HepG2 (cell line): ENCODE data around the gene GGT1. TPM values are rescaled to one million over a fixed set of nuclear protein-coding genes. Genes with fewer than 3 reads are reported as not detected.

Source experiments
- HES4 ChIP-seq: sonication (generic); formaldehyde crosslinking; IDR thresholded peaks from 2 replicates; pipeline ENCODE4 v1.9.0; 2021; ENCODE audit warnings: mild to moderate bottlenecking, missing genetic modification reagents, borderline replicate concordance
- NRL ChIP-seq: sonication (generic); formaldehyde crosslinking; IDR thresholded peaks from 2 replicates; pipeline ENCODE4 v1.5.0; 2020; ENCODE audit warnings: missing genetic modification reagents, mild to moderate bottlenecking, moderate library complexity, borderline replicate concordance
- PRMT3 ChIP-seq: sonication (generic); formaldehyde crosslinking; IDR thresholded peaks from 2 replicates; pipeline ENCODE4 v1.8.1; 2022; ENCODE audit warnings: low read depth, mild to moderate bottlenecking, moderate library complexity, missing genetic modification reagents, borderline replicate concordance
- RBM22 ChIP-seq: fragments of 200-400 bp; formaldehyde crosslinking; optimal IDR thresholded peaks from 2 replicates; pipeline ENCODE3; 2017; ENCODE audit warnings: mild to moderate bottlenecking, low read length, moderate library complexity
- SIX4 ChIP-seq: sonication (generic); formaldehyde crosslinking; IDR thresholded peaks from 2 replicates; pipeline ENCODE4 v1.4.0; 2020; ENCODE audit warnings: missing genetic modification reagents
- SKI ChIP-seq: fragments of 450-650 bp; IDR thresholded peaks from one replicate; pipeline ENCODE4 v1.6.1; 2018; ENCODE audit warnings: mild to moderate bottlenecking; ENCODE audit not compliant: partially characterized antibody
- SMARCC2 ChIP-seq: fragments of 450-650 bp; IDR thresholded peaks from 2 replicates; pipeline ENCODE4 v1.6.1; 2017; ENCODE audit warnings: antibody characterized with exemption, mild to moderate bottlenecking
- ZFP90 ChIP-seq: sonication (generic); formaldehyde crosslinking; IDR thresholded peaks from 2 replicates; pipeline ENCODE4 v1.8.0; 2022; ENCODE audit warnings: missing genetic modification reagents, mild to moderate bottlenecking, inconsistent platforms, borderline replicate concordance
- ZNF180 ChIP-seq: sonication (generic); formaldehyde crosslinking; IDR thresholded peaks from 2 replicates; pipeline ENCODE4 v1.4.0; 2020; ENCODE audit warnings: low read depth, missing genetic modification reagents, borderline replicate concordance
- ZNF232 ChIP-seq: sonication (generic); formaldehyde crosslinking; IDR thresholded peaks from 2 replicates; pipeline ENCODE4 v1.4.0; 2020; ENCODE audit warnings: missing genetic modification reagents, borderline replicate concordance
- ZNF24 ChIP-seq: fragments of 450-650 bp; IDR thresholded peaks from 2 replicates; pipeline ENCODE4 v1.6.1; 2017; ENCODE audit warnings: antibody characterized with exemption, mild to moderate bottlenecking
- ZNF292 ChIP-seq: sonication (generic); formaldehyde crosslinking; IDR thresholded peaks from 2 replicates; pipeline ENCODE4 v1.8.1; 2022; ENCODE audit warnings: mild to moderate bottlenecking, low read depth, missing genetic modification reagents, borderline replicate concordance
- ZNF484 ChIP-seq: sonication (generic); formaldehyde crosslinking; IDR thresholded peaks from 2 replicates; pipeline ENCODE4 v1.5.1; 2020; ENCODE audit warnings: mild to moderate bottlenecking, low read depth, missing genetic modification reagents, borderline replicate concordance
- ZNF530 ChIP-seq: sonication (generic); formaldehyde crosslinking; IDR thresholded peaks from 2 replicates; pipeline ENCODE4 v1.5.0; 2020; ENCODE audit warnings: low read depth, mild to moderate bottlenecking, missing genetic modification reagents
- ZNF550 ChIP-seq: sonication (generic); formaldehyde crosslinking; IDR thresholded peaks from 2 replicates; pipeline ENCODE4 v1.4.0; 2020; ENCODE audit warnings: mild to moderate bottlenecking, missing genetic modification reagents, borderline replicate concordance
- ZNF563 ChIP-seq: sonication (generic); formaldehyde crosslinking; IDR thresholded peaks from 2 replicates; pipeline ENCODE4 v1.8.0; 2022; ENCODE audit warnings: mild to moderate bottlenecking, moderate library complexity, missing genetic modification reagents
- ZNF629 ChIP-seq: sonication (generic); formaldehyde crosslinking; conservative IDR thresholded peaks from 2 replicates; pipeline ENCODE4 v1.5.0; 2020; ENCODE audit warnings: missing genetic modification reagents
- ZNF747 ChIP-seq: sonication (generic); formaldehyde crosslinking; IDR thresholded peaks from 2 replicates; pipeline ENCODE4 v1.8.1; 2023; ENCODE audit warnings: missing genetic modification reagents, mild to moderate bottlenecking, borderline replicate concordance
- ZNF776 ChIP-seq: sonication (generic); formaldehyde crosslinking; IDR thresholded peaks from 2 replicates; pipeline ENCODE4 v1.4.0; 2020; ENCODE audit warnings: mild to moderate bottlenecking, missing genetic modification reagents
- ZNF850 ChIP-seq: sonication (generic); formaldehyde crosslinking; conservative IDR thresholded peaks from 2 replicates; pipeline ENCODE4 v1.9.0; 2021; ENCODE audit warnings: mild to moderate bottlenecking, missing genetic modification reagents
- polyA plus RNA-seq, 8 experiments: library from polyadenylated mRNA; depleted of rRNA in 3 of 8; stranded (reverse) in 7 of 8; unstranded in 1 of 8; fragments of >200 nt; fragmentation: Illumina TruSeq in 4 of 8; extraction: Trizol in 4 of 8; gene quantifications; 2 replicates each; pipeline versions ENCODE4 v1.2.1 to v1.2.3, GENCODE V29; 2011 to 2016; ENCODE audit warnings: low read depth in 4 of 8, missing spikeins in 1 of 8, mixed read lengths in 1 of 8; ENCODE audit not compliant: insufficient read depth in 1 of 8
- total RNA-seq, 5 experiments: library from RNA; depleted of rRNA; stranded (reverse); fragments of >200 nt; fragmentation: Illumina TruSeq; extraction: Trizol; gene quantifications; 2 replicates each; pipeline ENCODE4 v1.2.3, GENCODE V29; 2016; ENCODE audit warnings: low read depth in 1 of 5
- TF ChIP-seq, protein P1 (sequence below): sonication (generic); formaldehyde crosslinking; IDR thresholded peaks from 2 replicates; pipeline ENCODE4 v1.4.0; 2020; ENCODE audit warnings: missing genetic modification reagents, borderline replicate concordance
- TF ChIP-seq, protein P2 (sequence below): sonication (generic); formaldehyde crosslinking; IDR thresholded peaks from 2 replicates; pipeline ENCODE4 v1.4.0; 2020; ENCODE audit warnings: missing genetic modification reagents
- TF ChIP-seq, protein P3 (sequence below): sonication (generic); formaldehyde crosslinking; IDR thresholded peaks from 2 replicates; pipeline ENCODE4 v1.8.0; 2022; ENCODE audit warnings: missing genetic modification reagents, mild to moderate bottlenecking, inconsistent platforms, borderline replicate concordance

GGT1 gene
- total and polyA plus RNA-seq, 2 of the 13 experiments (the other 11 are each of a cell fraction or from before 2014, with no cell fraction given): 29.9 to 103 TPM

DNA sequence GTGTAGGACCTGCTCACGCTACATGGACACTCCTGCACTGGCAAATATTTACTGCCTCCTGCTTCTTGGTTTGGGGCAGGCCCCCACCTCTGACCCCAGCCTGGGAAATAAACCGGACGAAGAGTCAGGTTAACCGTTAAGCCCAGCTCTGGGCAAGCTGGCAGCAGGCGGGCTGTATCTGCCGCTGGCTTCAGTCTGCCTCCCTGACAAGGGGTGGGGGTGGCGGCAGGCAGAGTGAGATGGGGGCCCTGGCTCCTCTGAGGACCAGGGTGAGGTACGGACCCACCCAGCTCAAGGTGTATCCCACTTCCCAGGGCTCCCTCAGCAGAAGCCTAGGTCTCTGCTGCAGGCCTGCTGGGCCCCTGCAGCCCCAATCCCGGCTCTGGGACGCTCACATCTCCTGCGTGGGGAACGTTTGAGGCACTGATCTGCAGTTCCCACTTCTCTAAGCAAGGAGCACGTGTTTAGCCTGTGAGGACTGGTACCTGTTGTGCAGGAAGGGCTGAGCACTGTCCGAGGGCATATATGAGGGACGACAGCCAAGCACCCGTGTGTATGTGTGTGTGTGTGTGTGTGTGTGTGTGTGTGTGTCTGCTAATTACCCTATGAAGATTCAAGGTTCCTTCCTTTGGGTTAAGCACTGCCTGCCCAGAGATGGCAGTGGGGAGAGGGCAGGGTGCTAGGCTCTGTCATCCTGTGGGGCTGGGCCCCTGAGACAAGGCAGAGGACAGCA lies 9.0 kb upstream of the GGT1 start (continued):
- TF ChIP-seq, protein P1, sequence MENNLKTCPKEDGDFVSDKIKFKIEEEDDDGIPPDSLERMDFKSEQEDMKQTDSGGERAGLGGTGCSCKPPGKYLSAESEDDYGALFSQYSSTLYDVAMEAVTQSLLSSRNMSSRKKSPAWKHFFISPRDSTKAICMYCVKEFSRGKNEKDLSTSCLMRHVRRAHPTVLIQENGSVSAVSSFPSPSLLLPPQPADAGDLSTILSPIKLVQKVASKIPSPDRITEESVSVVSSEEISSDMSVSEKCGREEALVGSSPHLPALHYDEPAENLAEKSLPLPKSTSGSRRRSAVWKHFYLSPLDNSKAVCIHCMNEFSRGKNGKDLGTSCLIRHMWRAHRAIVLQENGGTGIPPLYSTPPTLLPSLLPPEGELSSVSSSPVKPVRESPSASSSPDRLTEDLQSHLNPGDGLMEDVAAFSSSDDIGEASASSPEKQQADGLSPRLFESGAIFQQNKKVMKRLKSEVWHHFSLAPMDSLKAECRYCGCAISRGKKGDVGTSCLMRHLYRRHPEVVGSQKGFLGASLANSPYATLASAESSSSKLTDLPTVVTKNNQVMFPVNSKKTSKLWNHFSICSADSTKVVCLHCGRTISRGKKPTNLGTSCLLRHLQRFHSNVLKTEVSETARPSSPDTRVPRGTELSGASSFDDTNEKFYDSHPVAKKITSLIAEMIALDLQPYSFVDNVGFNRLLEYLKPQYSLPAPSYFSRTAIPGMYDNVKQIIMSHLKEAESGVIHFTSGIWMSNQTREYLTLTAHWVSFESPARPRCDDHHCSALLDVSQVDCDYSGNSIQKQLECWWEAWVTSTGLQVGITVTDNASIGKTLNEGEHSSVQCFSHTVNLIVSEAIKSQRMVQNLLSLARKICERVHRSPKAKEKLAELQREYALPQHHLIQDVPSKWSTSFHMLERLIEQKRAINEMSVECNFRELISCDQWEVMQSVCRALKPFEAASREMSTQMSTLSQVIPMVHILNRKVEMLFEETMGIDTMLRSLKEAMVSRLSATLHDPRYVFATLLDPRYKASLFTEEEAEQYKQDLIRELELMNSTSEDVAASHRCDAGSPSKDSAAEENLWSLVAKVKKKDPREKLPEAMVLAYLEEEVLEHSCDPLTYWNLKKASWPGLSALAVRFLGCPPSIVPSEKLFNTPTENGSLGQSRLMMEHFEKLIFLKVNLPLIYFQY (CRISPR knock-in tag): peak; percentile 38; the same call in 1 of the 2 replicates
- TF ChIP-seq ZNF563 (CRISPR knock-in tag) (no peak), ZNF484 (CRISPR knock-in tag) (no peak), SKI (no peak), SMARCC2 (no peak), ZNF850 (CRISPR knock-in tag) (no peak), ZNF776 (CRISPR knock-in tag) (no peak), ZNF292 (peak; percentile 44; the same call in 1 of the 2 replicates), ZNF550 (CRISPR knock-in tag) (no peak), SIX4 (CRISPR knock-in tag) (no peak), PRMT3 (CRISPR knock-in tag) (no peak), ZNF24 (no peak), NRL (CRISPR knock-in tag) (no peak), HES4 (no peak), ZFP90 (CRISPR knock-in tag) (0 out of 2 replicates have a peak, but pooled peaks have one; percentile 41), ZNF232 (CRISPR knock-in tag) (no peak), ZNF747 (CRISPR knock-in tag) (peak; percentile 83; the same call in 1 of the 2 replicates), ZNF629 (no peak), ZNF530 (no peak), RBM22 (no peak), ZNF180 (no peak)
- TF ChIP-seq, protein P2, sequence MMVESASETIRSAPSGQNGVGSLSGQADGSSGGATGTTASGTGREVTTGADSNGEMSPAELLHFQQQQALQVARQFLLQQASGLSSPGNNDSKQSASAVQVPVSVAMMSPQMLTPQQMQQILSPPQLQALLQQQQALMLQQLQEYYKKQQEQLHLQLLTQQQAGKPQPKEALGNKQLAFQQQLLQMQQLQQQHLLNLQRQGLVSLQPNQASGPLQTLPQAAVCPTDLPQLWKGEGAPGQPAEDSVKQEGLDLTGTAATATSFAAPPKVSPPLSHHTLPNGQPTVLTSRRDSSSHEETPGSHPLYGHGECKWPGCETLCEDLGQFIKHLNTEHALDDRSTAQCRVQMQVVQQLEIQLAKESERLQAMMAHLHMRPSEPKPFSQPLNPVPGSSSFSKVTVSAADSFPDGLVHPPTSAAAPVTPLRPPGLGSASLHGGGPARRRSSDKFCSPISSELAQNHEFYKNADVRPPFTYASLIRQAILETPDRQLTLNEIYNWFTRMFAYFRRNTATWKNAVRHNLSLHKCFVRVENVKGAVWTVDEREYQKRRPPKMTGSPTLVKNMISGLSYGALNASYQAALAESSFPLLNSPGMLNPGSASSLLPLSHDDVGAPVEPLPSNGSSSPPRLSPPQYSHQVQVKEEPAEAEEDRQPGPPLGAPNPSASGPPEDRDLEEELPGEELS (CRISPR knock-in tag): peak; percentile 84
- TF ChIP-seq, protein P3, sequence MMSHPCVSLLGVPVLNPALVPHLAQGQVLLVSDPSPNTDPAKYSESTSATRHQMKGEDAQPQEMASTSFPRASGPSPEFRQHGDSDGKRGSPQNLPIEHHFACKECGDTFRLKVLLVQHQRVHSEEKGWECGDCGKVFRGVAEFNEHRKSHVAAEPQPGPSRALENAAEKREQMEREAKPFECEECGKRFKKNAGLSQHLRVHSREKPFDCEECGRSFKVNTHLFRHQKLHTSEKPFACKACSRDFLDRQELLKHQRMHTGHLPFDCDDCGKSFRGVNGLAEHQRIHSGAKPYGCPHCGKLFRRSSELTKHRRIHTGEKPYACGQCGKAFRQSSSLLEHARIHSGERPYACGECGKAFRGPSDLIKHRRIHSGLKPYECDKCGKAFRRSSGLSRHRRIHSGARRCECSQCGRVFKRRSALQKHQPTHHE (CRISPR knock-in tag): no peak
